RWPE2 (cell line): ENCODE measurements around the gene GATAD2A.

Experiments used
- ATAC-seq: fragments of 200-7000 bp; cut with Tn5 transposase; 3 replicates; pipeline ENCODE4 v1.9.1; 2021; ENCODE audit warnings: low read depth
- DNase-seq: peaks from one replicate; pipeline ENCODE4 v3.0.0-alpha.2; 2020; ENCODE audit warnings: low spot score
- H3K27ac ChIP-seq: fragments of 450-650 bp; 2 replicates; pipeline ENCODE4 v1.5.1; 2017; ENCODE audit warnings: mild to moderate bottlenecking; ENCODE audit not compliant: poor library complexity, severe bottlenecking
- H3K27me3 ChIP-seq: fragments of 250-450 bp; sonication (Bioruptor Pico); 2 replicates; pipeline ENCODE4 v1.5.1; 2021; ENCODE audit warnings: mild to moderate bottlenecking, moderate library complexity; ENCODE audit not compliant: insufficient read depth, poor library complexity, severe bottlenecking
- H3K36me3 ChIP-seq: fragments of 250-450 bp; sonication (Bioruptor Pico); 2 replicates; pipeline ENCODE4 v1.5.1; 2020; ENCODE audit warnings: low read depth, mild to moderate bottlenecking, moderate library complexity
- H3K4me1 ChIP-seq: fragments of 250-450 bp; sonication (Bioruptor Pico); 2 replicates; pipeline ENCODE4 v1.5.1; 2021; ENCODE audit warnings: mild to moderate bottlenecking, moderate library complexity; ENCODE audit not compliant: insufficient read depth, poor library complexity, severe bottlenecking
- H3K4me3 ChIP-seq: fragments of 250-450 bp; sonication (Bioruptor Pico); 2 replicates; pipeline ENCODE4 v1.5.1; 2021; ENCODE audit warnings: mild to moderate bottlenecking, moderate library complexity; ENCODE audit not compliant: severe bottlenecking
- H3K9me3 ChIP-seq: fragments of 250-450 bp; sonication (Bioruptor Pico); 2 replicates; pipeline ENCODE4 v1.5.1; 2021; ENCODE audit warnings: mild to moderate bottlenecking, moderate library complexity; ENCODE audit not compliant: severe bottlenecking
- CTCF ChIP-seq: fragments of 450-650 bp; IDR thresholded peaks from one replicate; pipeline ENCODE4 v1.5.1; 2017; ENCODE audit warnings: mild to moderate bottlenecking, moderate library complexity; ENCODE audit not compliant: poor library complexity, severe bottlenecking

Gene GATAD2A

GRCh38 chr19:19532806-19533701 lies 127.6 kb downstream of the GATAD2A start:
- H3K27ac ChIP-seq, result no peak overlapping the region
- ATAC-seq (no peak), DNase-seq (no peak)
- H3K4me1 ChIP-seq, result no peaks in the 10 kb centered on the region
- no peak overlapping the region for H3K4me3 ChIP-seq
- H3K9me3 ChIP-seq, result no peaks in the 10 kb centered on the region
- peaks cover 8% of the 10 kb centered on the region for H3K27me3 ChIP-seq
- no peaks in the 10 kb centered on the region for H3K36me3 ChIP-seq
- TF ChIP-seq CTCF, result no peak

GRCh38 chr19:19533841-19534240 lies 128.4 kb downstream of the GATAD2A start:
- no peak for ATAC-seq
- Histone ChIP-seq H3K4me1 (no peaks in the 10 kb centered on the region), H3K27me3 (peaks cover 16% of the 10 kb centered on the region)

GRCh38 chr19:19534556-19535265 lies 129.2 kb downstream of the GATAD2A start:
- Histone ChIP-seq H3K27ac (no peak overlapping the region), H3K4me3 (no peak overlapping the region), H3K36me3 (no peaks in the 10 kb centered on the region), H3K4me1 (no peaks in the 10 kb centered on the region), H3K27me3 (peaks cover 18% of the 10 kb centered on the region), H3K9me3 (no peaks in the 10 kb centered on the region)
- peak; percentile 61 for DNase-seq
- no peak for ATAC-seq
- no peak for TF ChIP-seq CTCF

More at GRCh38 chr19:19533841-19534240, 128.4 kb downstream of the GATAD2A start:
- Histone ChIP-seq H3K4me3 (no peak overlapping the region), H3K27ac (no peak overlapping the region), H3K36me3 (no peaks in the 10 kb centered on the region), H3K9me3 (no peaks in the 10 kb centered on the region)
- TF ChIP-seq CTCF, result no peak
- no peak for DNase-seq

GRCh38 chr19:19535311-19536191 lies 130.1 kb downstream of the GATAD2A start:
- Histone ChIP-seq H3K27ac (no peak overlapping the region), H3K27me3 (peaks cover 18% of the 10 kb centered on the region), H3K9me3 (no peaks in the 10 kb centered on the region), H3K4me1 (no peaks in the 10 kb centered on the region), H3K36me3 (no peaks in the 10 kb centered on the region), H3K4me3 (no peak overlapping the region)
- ATAC-seq, result no peak
- TF ChIP-seq CTCF, result no peak
- peak; percentile 65 for DNase-seq
